ENCODE data around the gene FTO.

- TF ChIP-seq, protein P1, sequence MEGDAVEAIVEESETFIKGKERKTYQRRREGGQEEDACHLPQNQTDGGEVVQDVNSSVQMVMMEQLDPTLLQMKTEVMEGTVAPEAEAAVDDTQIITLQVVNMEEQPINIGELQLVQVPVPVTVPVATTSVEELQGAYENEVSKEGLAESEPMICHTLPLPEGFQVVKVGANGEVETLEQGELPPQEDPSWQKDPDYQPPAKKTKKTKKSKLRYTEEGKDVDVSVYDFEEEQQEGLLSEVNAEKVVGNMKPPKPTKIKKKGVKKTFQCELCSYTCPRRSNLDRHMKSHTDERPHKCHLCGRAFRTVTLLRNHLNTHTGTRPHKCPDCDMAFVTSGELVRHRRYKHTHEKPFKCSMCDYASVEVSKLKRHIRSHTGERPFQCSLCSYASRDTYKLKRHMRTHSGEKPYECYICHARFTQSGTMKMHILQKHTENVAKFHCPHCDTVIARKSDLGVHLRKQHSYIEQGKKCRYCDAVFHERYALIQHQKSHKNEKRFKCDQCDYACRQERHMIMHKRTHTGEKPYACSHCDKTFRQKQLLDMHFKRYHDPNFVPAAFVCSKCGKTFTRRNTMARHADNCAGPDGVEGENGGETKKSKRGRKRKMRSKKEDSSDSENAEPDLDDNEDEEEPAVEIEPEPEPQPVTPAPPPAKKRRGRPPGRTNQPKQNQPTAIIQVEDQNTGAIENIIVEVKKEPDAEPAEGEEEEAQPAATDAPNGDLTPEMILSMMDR (IDR thresholded peaks at IDR 0.05): no peak
- TF ChIP-seq POLR2A (IDR thresholded peaks at IDR 0.05; ENCODE audit: low read length): no peak
- no peak for TF ChIP-seq REST (IDR thresholded peaks at IDR 0.05)
- no peak for TF ChIP-seq RCOR1 (IDR thresholded peaks at IDR 0.05; ENCODE audit: low read depth, low read length)
- no peak for TF ChIP-seq CHD2 (IDR thresholded peaks at IDR 0.05; ENCODE audit: low read length, partially characterized antibody)
- no peak for TF ChIP-seq SMC3 (IDR thresholded peaks at IDR 0.05)
These were observed 305.7 kb downstream of the FTO start for GRCh38 chr16:54009464-54010176.

All from A549 (cell line).